Osteocyte (in vitro differentiated cells): Measurements from ENCODE around the gene AKR1D1. TPM values are rescaled to one million over a fixed set of nuclear protein-coding genes. Genes with fewer than 3 reads are reported as not detected.
"Not testable (repeated sequence)": the region's sequence is repeated elsewhere in the genome, so short reads cannot be mapped to it uniquely, and the experiment has no call there.

Source experiments
- DNase-seq: peaks from one replicate; pipeline ENCODE4 v3.0.0; 2021; ENCODE audit warnings: mixed read lengths; ENCODE audit not compliant: unreplicated experiment; ENCODE audit errors: extremely low spot score
- H3K27ac Mint-ChIP-seq: one replicate; pipeline ENCODE4 v1.8.0; 2021; ENCODE audit warnings: mild to moderate bottlenecking, mixed read lengths; ENCODE audit not compliant: unreplicated experiment
- H3K27me3 Mint-ChIP-seq: one replicate; pipeline ENCODE4 v1.8.0; 2021; ENCODE audit warnings: mixed read lengths; ENCODE audit not compliant: unreplicated experiment
- H3K36me3 Mint-ChIP-seq: one replicate; pipeline ENCODE4 v1.8.0; 2021; ENCODE audit warnings: mixed read lengths; ENCODE audit not compliant: unreplicated experiment
- H3K4me1 Mint-ChIP-seq: one replicate; pipeline ENCODE4 v1.8.0; 2021; ENCODE audit warnings: mixed read lengths; ENCODE audit not compliant: unreplicated experiment
- H3K4me3 Mint-ChIP-seq: one replicate; pipeline ENCODE4 v1.8.0; 2021; ENCODE audit warnings: mild to moderate bottlenecking, moderate library complexity, mixed read lengths; ENCODE audit not compliant: unreplicated experiment
- H3K9me3 Mint-ChIP-seq: one replicate; pipeline ENCODE4 v1.8.0; 2021; ENCODE audit warnings: mixed read lengths; ENCODE audit not compliant: unreplicated experiment
- total RNA-seq: library from RNA; stranded (reverse); gene quantifications from 2 replicates; pipeline ENCODE4 v1.2.1, GENCODE V29; 2021
- TF ChIP-seq, protein P1 (sequence below): fragments of 200-600 bp; sonication (generic); IDR thresholded peaks from 2 replicates; pipeline ENCODE4 v1.5.0; 2021; ENCODE audit warnings: antibody characterized with exemption, mild to moderate bottlenecking, moderate library complexity

AKR1D1 gene
- total RNA-seq, 1 donor from 2014 or later: not detected

DNA sequence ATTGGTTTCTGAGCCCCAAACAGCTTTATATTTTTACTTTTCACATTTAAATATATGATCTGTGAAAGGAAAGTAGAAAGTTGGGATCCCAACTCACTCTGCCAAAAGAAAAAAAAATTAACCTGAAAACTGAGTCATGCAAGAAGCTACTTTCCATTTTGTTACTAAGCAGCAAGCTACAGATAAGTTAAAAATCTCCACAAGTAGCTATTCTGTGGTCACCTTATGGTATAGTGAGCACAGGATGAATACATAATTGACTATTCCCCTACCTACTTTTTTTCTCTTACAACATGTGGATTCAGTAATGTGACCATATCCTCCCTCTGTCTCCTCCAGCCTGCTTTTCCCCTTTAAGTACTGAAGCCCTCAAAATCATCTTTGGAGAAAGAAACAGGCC is 44.1 kb upstream of the AKR1D1 start:
- Mint-ChIP-seq H3K4me3 (no peak overlapping the region), H3K36me3 (peaks cover 3% of the 10 kb centered on the region), H3K27ac (no peak overlapping the region), H3K9me3 (peaks cover 6% of the 10 kb centered on the region), H3K27me3 (peaks cover 39% of the 10 kb centered on the region), H3K4me1 (no peaks in the 10 kb centered on the region)
- TF ChIP-seq, protein P1, sequence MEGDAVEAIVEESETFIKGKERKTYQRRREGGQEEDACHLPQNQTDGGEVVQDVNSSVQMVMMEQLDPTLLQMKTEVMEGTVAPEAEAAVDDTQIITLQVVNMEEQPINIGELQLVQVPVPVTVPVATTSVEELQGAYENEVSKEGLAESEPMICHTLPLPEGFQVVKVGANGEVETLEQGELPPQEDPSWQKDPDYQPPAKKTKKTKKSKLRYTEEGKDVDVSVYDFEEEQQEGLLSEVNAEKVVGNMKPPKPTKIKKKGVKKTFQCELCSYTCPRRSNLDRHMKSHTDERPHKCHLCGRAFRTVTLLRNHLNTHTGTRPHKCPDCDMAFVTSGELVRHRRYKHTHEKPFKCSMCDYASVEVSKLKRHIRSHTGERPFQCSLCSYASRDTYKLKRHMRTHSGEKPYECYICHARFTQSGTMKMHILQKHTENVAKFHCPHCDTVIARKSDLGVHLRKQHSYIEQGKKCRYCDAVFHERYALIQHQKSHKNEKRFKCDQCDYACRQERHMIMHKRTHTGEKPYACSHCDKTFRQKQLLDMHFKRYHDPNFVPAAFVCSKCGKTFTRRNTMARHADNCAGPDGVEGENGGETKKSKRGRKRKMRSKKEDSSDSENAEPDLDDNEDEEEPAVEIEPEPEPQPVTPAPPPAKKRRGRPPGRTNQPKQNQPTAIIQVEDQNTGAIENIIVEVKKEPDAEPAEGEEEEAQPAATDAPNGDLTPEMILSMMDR: no peak
- DNase-seq: no peak

DNA sequence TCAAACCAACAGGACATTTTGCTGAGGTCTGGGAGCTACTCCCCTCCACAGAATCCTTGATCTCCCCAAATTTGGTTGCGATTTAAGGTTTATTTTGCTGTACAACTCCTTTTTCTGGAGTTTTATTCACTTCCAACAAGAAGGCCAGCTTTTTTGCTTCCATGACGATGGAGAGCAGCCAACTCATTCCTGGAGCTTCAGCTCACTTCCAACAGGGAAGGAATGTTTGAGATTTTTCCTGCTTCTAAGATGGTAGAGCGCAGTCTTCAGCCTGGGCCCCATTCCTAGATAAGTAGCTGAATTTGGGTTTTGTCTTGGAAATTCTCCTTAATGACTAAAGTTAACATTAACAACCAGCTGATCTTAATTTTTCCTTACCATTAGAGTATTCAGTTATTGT is 43.5 kb upstream of the AKR1D1 start:
- Mint-ChIP-seq H3K4me1 (no peaks in the 10 kb centered on the region), H3K27ac (no peak overlapping the region), H3K27me3 (peaks cover 33% of the 10 kb centered on the region), H3K9me3 (peaks cover 8% of the 10 kb centered on the region), H3K36me3 (peaks cover 3% of the 10 kb centered on the region), H3K4me3 (no peak overlapping the region)
- TF ChIP-seq, protein P1: no peak
- DNase-seq: no peak

DNA sequence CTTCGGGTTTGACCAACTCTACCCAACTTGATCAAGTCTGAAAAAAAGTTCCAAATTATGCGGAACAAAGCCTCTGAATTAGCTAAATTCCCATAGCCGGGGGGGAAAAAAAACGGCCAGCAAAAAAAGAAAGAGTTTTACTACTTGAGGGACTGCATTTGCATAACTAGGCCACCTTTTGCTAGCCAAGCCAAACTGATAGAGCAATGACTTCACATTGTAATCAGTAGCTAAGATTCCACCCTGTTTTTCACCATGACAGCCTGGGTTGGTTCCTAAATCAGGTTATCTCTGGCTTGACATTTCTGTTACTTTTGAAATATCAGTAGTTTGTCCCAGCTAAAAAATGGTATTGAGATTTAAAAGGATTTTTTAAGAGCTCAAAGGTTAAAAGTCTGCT is 43.0 kb upstream of the AKR1D1 start:
- H3K4me3 Mint-ChIP-seq: no peak overlapping the region
- H3K4me1 Mint-ChIP-seq: no peaks in the 10 kb centered on the region
- TF ChIP-seq, protein P1: no peak
- peaks cover 8% of the 10 kb centered on the region for H3K9me3 Mint-ChIP-seq
- H3K27ac Mint-ChIP-seq: no peak overlapping the region
- H3K36me3 Mint-ChIP-seq: peaks cover 3% of the 10 kb centered on the region
- DNase-seq: no peak
- H3K27me3 Mint-ChIP-seq: peaks cover 34% of the 10 kb centered on the region

DNA sequence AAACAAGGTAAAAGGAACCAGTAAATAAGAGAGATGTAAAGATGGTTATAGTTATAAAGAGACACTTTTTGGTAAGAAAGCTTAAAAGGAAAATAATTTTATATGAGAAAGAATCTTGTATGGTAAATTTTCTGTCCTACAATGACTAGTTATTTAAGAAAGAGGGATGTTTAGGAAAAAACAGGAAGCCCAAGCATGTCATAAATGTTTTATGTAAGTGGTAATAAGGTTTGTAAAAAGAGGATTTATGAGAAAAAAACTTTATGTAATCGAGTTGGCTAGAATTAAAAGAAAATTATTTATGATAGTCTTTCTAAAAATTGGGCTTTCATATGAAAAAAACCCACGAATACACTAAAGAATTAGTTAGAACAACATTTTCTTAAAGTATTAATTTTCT is 40.1 kb upstream of the AKR1D1 start:
- TF ChIP-seq, protein P1: no peak
- peaks cover 19% of the 10 kb centered on the region for H3K9me3 Mint-ChIP-seq
- no peak for DNase-seq
- no peak overlapping the region for H3K27ac Mint-ChIP-seq
- H3K4me1 Mint-ChIP-seq: no peaks in the 10 kb centered on the region
- no peak overlapping the region for H3K4me3 Mint-ChIP-seq
- H3K27me3 Mint-ChIP-seq: peaks cover 37% of the 10 kb centered on the region
- H3K36me3 Mint-ChIP-seq: peaks cover 3% of the 10 kb centered on the region

DNA sequence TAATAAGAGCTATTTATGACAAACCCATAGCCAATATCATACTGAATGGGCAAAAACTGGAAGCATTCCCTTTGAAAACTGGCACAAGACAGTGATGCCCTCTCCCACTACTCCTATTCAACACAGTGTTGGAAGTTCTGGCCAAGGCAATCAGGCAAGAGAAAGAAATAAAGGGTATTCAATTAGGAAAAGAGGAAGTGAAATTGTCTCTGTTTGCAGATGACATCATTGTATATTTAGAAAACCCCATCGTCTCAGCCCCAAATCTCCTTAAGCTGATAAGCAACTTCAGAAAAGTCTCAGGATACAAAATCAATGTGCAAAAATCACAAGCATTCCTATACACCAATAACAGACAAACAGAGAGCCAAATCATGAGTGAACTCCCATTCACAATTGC is 36.2 kb upstream of the AKR1D1 start:
- peaks cover 22% of the 10 kb centered on the region for H3K9me3 Mint-ChIP-seq
- DNase-seq, H3K4me1 Mint-ChIP-seq, H3K4me3 Mint-ChIP-seq, H3K27ac Mint-ChIP-seq, H3K36me3 Mint-ChIP-seq: not testable (repeated sequence)
- peaks cover 37% of the 10 kb centered on the region for H3K27me3 Mint-ChIP-seq

DNA sequence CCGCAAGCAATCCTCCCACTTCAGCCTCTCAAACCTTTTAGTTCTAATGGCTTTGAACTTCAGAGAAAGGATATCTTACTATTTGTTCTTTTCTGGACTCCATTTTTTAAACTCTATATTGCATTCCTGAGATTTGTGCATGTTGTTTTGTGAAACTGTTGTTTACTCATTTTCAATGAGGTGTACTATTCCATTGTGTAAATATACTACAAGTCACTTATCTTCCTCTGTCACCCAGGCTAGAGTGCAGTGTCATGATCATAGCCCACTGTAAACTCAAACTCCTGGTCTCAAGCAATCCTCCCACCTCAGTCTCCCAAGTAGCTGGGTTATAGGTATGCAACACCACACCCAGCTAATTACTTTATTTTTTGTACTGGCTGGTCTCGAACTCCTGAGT is 31.4 kb upstream of the AKR1D1 start:
- peaks cover 13% of the 10 kb centered on the region for H3K9me3 Mint-ChIP-seq
- no peaks in the 10 kb centered on the region for H3K4me1 Mint-ChIP-seq
- no peak for DNase-seq
- peaks cover 58% of the 10 kb centered on the region for H3K27me3 Mint-ChIP-seq
- H3K4me3 Mint-ChIP-seq: no peak overlapping the region
- no peaks in the 10 kb centered on the region for H3K36me3 Mint-ChIP-seq
- H3K27ac Mint-ChIP-seq: no peak overlapping the region
- TF ChIP-seq, protein P1: no peak
